Measurements from ENCODE around the gene CCDC9B.

The CCDC9B gene

DNA sequence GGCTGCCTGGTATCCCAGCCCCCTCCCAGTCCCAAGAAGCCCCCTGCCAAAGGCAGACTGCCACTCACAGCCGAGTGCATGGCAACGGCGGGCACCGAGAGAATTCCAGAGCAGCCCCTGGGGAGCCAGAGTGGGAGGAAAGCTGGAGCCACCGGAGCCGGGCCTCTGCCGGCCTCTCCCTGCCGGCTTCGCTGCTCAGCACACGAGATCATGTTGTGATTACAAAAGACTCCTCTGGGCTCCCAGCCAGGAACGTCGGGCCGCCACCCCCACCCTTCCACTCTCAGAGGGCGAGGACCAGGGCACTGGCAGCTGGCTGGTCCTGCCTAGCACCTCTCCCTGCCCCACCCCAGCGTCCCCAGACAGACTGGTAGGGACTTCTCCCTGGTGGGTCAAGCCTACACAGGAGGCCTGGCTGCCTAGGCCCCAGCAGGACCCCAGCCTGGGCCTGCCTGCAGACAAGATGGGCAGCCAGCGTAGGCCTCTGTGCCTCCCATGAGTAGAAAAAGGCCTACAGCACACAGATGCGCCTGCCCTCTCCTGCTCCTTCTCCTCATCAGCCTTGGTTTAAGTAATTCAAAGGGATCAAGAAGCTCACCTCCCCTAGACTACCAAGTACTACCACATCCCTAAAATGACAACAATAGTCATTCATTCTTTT lies at the start of gene CCDC9B:
Gene CCDC9B, minus strand, starts transcription at position 200 of the 661 bp plus-strand sequence. Its CDS starts 120 bp downstream, at position 80.
- DNase-seq = peak; percentile 78

DNA sequence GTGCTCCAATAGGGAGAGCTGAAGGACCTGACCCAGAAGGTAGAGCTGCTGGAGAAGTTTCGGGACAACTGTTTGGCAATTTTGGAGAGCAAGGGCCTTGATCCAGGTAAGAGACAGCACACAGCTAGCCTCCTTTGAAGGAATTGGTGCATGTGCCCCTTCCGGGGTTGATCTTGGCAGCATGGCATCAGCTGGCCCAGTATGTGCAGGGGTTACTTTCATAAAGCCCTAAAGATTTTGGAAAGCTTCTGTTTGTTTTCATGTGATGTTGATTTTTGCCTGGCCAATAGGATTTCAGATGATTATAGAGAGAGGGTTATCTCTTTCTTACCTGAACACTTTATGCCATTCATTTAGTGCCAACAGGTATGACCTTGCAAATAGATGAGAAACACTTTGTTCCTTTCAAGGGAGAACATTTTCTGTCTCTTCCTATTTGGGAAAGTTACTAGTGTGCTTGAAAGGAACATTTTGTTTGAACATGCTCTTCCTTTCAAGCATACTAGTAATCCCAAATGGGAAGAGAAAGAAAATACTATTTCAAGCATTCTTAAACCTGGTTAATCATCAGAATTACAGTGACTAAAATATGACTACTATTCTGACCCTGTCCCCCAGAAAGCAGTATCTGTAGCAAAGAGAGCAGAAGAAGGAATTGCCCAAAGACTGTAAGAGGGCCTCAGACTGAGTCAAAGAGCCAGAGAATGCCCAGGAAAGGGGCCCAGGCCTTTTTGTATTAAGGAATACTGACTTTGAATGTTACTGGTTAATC lies 49.3 kb upstream of the CCDC9B start:
- DNase-seq = no peak

DNA sequence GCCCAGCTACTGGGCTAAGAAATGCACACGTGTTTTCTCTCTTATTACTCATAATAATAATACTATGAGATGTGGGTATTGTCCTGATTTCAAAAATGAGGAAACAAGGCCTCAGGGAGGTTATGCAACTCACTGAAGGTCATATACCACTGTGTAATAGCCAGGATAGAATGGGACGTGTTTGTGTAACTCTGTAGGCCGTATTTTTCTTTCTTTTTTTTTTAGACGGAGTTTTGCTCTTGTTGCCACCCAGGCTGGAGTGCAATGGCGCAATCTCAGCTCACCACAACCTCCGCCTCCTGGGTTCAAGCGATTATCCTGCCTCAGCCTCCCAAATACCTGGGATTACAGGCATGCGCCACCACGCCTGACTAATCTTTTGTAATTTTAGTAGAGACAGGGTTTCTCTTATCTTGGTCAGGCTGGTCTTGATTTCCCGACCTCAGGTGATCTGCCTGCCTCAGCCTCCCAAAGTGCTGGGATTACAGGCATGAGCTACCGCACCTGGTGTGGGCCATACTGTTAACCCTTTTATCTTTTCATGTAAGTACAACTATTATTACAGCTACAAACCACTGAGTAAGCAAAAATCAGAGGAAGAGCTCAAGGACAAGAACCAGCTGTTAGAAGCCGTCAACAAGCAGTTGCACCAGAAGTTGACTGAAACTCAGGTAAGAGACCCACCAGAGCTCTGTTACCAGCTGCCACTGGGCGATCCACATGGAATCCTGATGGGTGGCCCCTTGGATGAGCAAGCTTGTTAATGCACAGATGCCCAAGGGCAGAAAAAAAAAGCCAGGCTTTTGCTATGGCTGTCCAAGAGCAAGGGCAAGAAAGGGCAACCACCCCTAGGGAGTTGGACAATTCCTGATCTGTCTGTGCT lies 48.4 kb upstream of the CCDC9B start:
- DNase-seq = no peak

DNA sequence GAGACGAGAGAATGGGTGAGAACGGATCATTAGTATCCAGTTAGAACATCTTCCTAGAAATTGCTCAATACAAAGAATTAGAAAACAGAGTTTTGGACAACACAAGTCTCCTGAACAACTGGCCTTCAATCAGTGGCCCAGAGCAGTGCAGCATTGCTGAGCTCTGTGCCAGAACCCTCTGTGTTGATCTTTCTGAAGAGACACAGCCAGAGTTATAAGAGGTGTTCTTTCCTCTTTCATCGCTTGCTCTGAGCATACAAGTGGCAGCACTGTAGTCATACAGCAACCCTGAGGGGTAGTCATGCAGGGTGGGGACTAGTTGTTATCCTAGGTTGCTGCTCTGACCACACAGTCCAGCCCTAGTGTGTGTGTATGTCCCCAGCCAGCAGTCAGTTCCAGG lies 45.7 kb upstream of the CCDC9B start:
- DNase-seq = no peak

DNA sequence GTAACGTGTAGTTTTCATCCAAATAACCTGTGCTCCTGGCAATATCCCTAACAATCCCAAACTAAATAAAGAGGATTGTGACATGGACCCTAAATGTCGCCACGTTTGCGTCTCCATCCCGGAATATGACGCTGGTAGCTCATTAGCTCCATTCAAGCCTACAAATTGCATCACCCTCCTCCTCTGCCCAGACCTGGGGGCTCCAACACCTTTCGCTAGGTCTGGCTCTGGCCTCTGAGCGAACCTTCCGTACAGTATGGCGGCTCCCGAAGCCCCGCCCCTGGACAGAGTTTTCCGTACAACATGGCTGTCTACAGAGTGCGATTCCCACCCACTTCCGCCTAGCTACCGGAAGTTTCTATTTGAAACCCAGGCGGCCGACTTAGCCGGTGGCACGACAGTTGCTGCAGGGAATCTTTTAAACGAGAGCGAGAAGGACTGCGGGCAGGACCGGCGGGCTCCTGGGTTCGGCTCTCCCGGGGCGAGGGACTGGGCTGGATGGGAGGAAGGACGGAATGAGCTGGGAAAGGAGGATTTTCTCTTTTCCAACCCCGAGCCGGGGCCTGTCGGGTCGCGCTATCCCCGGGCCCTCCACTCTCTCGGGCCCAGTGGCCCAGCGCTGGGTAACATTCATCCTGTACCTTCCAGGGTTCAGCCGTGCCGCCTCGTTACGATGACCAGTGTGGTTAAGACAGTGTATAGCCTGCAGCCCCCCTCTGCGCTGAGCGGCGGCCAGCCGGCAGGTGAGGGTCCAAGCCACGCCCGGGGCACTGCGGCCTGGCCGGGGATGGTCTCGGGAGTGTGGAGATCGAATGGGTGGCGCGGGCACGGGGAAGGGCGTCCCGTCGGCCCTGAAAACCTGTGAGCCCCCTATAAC lies 42.1 kb upstream of the CCDC9B start, which contains the start of gene KNSTRN:
Gene KNSTRN, plus strand, starts transcription at position 142 of the 877 bp plus-strand sequence. Its CDS starts 115 bp downstream, at position 257.
- DNase-seq = peak; percentile 82

DNA sequence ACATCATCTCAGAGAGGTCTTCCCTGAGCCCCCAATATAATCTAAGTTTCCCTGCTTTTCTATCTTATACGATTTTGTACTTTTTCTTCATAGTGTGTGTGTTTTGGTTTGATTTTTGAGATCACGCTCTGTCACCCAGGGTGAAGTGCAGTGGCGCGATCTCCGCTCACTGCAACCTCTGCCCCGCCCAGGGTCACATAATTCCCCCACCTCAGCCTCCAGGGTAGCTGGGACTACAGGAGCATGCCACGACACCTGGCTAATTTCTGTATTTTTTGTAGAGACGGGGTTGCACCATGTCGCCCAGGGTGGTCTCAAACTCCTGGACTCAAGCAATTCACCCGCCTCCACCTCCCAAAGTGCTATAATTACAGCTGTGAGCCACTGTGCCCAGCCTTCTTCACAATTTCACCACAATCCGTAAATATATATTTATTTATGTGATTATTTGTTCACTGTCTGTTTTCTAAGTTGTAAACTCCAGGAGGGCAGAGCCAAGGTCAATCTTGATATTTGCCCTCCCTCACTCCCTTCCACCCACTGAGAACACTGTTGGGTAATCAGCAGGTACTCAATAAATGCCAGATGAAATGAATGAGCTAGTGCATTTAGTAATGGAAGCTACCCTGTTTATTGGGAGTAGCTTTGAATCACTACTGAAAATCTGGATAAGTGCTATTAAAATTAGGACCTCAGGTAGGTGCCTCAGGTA lies 41.2 kb upstream of the CCDC9B start:
- DNase-seq = no peak

DNA sequence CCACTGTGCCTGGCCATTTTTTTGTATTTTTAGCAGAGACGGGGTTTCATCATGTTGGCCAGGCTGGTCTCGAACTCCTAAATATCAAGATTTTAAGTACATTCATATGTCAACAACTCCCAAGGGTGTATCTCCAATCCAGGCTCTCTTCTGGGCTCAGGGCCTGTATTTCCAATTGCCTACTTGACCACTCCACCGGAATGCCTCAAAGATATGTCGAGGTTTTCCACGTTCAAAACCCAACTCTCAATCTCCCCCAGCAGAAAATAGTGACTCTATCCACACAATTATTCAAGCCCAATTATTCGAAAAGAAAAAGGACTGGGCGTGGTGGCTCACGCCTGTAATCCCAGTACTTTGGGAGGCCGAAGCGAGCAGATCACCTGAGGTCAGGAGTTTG lies 39.9 kb upstream of the CCDC9B start:
- DNase-seq = no peak

DNA sequence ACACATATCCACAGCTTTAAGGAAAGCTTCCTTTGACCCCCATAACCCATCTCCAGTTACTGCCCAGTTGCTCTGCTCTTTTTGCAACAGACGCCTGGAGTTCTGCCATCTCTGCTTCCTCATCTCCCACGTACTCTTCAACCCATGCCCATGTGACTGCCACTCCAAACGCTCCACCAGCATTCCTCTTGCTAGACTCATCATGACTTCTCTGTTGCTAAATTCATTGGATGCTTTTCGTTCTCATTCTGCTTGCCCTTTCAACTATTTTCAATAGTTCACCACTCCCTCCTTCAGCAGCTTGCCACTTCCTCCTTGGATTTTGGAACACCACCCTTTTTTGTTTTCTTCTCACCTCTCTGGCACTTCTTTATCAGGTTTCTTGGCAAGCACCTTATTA lies 39.1 kb upstream of the CCDC9B start:
- DNase-seq = no peak

DNA sequence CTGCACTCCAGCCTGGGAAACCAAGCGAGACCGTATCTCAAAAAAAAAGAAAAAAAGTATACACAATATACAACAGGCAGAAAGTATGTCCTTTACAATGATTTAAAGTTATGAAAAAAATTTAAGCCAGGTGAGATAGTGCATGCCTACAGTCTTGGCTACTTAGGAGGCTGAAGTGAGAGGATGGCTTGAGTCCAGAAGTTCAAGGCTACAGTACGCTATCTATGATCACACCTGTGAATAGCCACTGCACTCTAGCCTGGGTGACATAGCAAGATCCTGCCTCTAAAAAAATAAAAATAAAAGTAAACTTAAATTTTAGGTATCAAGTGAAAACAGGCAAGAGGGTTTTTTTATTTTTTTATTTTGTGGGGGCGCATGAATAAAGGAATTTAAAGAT lies 38.6 kb upstream of the CCDC9B start:
- no peak for DNase-seq

DNA sequence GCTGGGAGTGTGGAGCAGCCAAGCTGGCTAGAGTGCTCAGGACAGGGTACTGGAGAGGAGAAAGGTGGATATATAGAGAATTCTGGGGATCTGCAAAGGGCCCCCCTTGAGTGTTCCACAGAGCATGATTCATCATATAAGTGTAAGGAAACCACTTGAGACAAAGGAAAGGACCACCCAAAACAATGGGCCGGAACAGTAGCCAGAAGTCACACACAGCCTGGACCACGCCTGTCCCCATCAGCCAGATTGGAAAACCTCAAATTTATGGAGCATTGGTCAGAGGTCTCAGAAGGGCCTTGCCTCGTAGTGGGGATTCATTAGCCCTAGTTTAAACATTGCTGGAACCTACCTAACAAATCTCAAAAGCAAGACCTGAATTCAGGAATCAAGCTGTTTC lies 36.9 kb upstream of the CCDC9B start:
- no peak for DNase-seq

DNA sequence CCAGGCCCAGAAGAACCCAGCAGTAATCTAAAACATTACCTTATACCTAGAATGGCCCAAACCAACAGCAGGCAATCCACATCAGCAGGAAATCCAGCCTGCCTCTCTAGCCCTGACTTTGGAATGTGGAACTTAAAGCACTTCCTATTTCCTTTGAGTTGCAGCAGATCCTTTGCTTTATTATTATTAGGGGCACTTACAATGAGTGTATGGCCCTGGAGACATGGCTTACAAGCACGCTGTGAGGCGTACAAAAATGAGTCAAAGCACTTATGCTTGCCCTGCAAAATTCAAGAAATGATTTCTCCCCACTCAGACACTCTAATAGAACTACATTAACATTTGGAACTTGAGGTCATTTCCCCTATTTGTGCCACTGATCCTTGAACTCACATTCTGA lies 32.2 kb upstream of the CCDC9B start:
- DNase-seq = no peak

DNA sequence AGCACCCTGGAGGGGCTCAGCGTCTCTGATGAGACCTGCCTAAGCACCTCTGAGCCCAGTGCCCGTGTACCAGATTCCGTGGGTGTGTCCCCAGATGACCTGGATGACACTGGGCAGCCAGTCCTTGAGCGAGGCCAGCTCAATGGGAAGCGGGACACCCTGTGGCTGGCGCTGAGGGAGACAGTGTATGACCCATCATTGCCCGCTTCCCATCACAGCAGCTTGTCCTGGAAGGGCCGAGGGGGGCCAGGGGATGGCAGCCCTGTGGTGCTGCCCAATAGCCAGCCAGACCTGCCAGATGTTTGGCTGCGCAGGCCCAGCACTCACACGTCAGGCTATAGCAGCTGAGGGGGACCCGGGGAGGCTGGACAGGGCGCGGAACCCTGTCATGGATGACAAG lies 29.2 kb upstream of the CCDC9B start:
- DNase-seq = no peak

DNA sequence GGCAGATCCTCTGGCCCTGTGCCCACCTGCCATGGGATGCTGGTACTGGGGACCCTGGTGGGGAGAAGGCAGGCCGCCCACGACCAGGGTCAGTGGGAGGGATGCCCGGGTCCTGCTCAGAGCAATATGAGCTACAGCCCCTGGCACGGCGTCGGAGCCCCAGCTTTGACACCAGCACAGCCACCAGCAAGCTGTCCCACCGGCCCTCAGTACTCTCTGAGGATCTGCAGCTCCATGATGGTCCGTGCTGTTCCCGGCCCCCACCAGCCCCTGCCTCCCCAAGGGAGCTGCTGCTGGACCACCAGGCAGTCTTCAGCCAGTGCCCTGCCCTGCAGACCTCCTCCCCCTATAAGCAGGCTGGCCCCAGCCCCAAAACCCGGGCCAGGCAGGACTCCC lies 28.7 kb upstream of the CCDC9B start:
- no peak for DNase-seq

DNA sequence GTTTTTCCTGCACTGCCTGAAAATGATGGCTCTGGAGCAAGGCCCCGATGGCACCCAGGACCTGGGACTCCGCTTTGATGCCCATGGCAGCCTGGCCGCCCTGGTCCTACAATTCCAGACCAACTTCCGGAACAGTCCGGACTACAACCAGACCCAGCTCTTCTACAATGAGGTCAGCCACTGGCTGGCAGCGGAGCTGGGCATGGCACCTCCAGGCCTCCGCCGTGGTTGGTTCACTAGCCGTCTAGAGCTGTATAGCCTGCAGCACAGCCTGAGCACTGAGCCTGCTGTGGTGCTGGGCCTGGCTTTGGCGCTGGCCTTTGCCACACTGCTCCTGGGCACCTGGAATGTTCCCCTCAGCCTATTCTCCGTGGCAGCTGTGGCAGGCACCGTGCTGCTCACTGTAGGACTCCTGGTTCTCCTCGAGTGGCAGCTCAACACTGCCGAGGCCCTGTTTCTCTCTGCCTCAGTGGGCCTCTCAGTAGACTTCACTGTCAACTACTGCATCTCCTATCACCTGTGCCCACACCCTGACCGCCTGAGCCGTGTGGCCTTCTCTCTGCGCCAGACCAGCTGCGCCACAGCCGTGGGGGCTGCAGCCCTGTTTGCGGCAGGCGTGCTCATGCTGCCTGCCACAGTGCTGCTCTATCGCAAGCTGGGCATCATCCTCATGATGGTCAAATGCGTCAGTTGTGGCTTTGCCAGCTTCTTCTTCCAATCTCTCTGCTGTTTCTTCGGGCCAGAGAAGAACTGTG lies 28.2 kb upstream of the CCDC9B start:
- no peak for DNase-seq

DNA sequence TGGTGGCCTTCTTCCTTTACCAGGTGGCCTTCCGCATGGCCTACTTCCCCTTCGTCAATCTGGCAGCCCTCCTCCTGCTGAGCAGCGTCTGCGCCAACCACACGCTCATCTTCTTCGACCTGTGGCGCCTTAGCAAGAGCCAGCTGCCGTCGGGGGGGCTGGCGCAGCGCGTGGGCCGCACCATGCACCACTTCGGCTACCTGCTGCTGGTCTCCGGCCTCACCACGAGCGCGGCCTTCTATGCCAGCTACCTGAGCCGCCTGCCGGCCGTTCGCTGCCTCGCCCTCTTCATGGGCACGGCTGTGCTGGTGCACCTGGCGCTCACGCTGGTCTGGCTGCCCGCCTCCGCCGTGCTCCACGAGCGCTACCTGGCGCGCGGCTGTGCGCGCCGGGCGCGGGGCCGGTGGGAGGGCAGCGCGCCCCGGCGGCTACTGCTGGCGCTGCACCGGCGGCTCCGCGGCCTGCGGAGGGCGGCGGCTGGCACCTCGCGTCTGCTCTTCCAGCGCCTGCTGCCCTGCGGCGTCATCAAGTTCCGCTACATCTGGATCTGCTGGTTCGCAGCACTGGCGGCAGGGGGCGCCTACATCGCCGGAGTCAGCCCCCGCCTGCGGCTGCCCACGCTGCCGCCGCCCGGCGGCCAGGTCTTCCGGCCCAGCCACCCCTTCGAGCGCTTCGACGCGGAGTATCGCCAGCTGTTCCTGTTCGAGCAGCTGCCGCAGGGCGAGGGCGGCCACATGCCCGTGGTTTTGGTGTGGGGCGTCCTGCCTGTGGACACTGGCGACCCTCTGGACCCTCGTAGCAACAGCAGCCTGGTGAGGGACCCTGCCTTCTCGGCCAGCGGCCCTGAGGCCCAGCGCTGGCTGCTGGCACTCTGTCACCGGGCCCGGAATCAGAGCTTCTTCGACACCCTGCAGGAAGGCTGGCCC lies 27.2 kb upstream of the CCDC9B start:
- DNase-seq = no peak

DNA sequence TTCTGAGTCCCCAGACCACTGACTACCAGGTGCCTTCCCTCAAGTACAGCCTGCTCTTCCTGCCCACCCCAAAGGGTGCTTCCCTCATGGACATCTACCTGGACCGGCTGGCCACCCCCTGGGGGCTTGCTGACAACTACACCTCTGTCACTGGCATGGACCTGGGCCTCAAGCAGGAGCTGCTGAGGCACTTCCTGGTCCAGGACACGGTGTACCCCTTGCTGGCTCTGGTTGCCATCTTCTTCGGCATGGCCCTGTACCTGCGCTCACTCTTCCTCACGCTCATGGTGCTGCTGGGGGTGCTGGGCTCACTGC lies 26.6 kb upstream of the CCDC9B start:
- no peak for DNase-seq

DNA sequence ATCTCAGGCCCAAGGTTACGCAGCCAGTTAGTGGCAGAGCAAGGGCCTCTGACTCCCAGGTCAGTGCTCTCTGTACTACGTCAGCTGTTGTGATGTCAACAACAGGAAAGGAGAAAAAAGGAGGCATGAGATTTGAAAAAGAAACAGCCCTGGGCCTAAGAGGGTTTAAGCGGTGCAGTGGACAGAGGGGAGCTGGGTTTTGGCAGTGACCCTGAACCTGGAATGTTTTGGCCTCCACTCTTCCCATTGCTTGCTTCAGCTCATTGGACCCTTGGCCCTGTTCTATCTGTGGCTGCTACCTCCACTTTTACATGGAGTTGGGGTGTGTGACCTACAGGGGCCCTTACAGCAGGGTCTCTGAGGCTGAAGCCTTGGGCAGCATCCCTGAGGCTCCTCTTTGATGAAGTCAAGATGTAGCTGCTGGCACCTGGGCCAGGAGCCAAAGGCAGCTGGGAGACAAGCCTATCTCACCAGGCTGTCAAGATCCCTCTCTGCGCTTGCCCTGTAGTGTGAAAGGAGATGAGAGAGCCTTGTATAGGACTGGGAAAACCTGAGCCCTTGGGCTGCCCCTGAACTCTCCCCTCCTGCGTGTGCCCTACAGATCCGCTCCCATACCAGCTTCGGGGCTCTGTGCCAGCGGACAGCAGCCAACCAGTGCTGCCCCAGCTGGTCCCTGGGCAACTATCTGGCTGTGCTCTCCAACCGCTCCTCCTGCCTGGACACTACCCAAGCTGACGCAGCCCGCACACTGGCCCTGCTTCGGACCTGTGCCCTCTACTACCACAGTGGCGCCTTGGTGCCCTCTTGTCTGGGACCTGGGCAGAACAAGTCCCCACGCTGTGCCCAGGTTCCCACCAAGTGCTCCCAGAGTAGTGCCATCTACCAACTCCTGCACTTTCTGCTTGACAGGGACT lies 26.0 kb upstream of the CCDC9B start:
- DNase-seq = no peak

DNA sequence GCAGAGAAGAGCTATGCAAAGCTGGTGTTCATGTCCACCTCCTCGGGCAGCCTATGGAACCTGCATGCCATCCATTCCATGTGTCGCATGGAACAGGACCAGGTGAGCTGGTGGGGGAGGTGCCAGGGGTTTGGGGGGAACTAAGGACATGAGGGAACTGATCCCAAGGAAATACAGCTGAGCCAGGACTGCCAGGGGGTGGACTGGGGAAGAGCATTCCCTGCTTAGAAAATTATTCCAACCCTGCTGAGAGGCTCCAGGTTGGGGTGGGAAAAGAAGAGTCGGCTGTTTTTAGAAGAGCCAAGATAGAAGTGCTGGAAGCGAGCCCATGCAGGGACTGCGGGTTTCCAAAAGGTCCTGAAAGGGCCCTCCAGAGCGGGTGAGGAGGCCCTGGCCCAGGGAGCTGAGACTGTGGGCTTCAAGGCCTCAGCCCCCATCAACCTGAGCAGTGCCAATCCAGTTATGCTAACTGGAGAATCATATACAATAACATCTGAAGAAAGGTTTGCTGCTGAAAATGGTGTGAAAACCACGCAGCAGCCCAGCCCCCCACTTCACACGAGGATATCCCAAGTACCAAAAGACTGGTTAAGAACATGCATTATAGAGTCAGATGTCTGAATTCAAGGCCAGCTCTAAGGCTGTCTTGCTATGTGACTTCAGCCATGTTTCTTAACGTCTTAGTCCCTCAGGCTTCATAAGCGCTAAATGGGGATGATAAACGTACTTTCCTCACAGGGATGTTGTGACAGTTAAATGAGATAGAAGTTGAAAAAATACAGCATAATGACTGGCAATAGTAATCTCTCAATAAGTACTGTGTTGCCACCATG lies 25.1 kb upstream of the CCDC9B start:
- no peak for DNase-seq

Data from NCI-H510A (cell line).